Measurements from ENCODE around the gene RTP5. TPM values are rescaled to one million over a fixed set of nuclear protein-coding genes. Genes with fewer than 3 reads are reported as not detected.
"Not testable (repeated sequence)": the region's sequence is repeated elsewhere in the genome, so short reads cannot be mapped to it uniquely, and the experiment has no call there.

The RTP5 gene
- total and polyA plus RNA-seq, 2 donors = 0.66 to 3.7 TPM

DNA sequence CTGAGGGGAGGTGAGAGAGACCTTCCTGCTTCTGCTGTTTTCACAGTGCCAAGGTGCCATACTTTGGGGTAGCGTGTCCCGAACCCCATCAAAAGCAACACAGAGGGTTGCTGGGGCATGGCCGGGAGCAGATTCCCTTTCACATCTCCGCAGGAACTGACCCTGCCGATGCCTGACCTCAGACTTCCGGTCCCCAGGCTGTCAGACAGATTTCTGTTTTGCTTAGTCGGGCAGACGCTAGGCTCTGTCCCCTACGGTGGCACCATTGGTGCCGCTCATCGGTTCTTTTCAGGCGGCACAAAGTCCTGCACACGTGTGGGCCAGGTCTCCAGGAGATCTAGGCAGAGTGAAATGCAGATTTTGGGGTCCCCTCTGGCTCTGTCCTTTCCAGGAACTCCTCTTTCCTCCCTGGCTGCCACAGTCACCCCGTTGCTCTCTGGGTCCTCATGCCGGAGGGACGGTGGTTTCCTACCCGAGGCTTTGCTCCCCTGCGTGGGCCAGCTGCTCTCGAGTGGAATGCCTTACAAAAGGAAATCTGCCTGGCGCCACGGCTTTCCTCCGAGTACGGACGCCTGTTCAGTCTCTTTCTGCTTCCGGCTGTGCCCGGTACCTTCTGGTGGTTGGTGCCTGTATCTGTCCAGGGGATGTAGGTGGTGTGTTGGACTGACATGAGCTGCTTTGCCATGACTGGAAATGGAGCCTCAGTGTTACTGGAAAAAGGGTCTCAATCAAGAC lies 39.3 kb downstream of the RTP5 start:
- no peak for DNase-seq (ENCODE audit: low read depth in 6 of 9, low spot score in 9 of 9)
- H3K4me1 ChIP-seq (ENCODE audit: control insufficient read depth in 2 of 2, insufficient read depth in 2 of 2, low read length in 2 of 2) = peaks cover 0 to 2% of the 10 kb centered on the region in 2 donors
- no peaks in the 10 kb centered on the region for H3K27me3 ChIP-seq (ENCODE audit: control insufficient read depth in 2 of 2, insufficient read depth in 1 of 2, low read length in 1 of 2)
- 93% methylated on average over 26 of the region's 26 CpGs for WGBS
- H3K36me3 ChIP-seq (ENCODE audit: control insufficient read depth in 2 of 2, insufficient read depth in 2 of 2, low read length in 1 of 2) = peaks cover 0 to 11% of the 10 kb centered on the region in 2 donors
- peaks cover 0 to 3% of the 10 kb centered on the region in 2 donors for H3K9me3 ChIP-seq (ENCODE audit: control insufficient read depth in 2 of 2, insufficient read depth in 1 of 2, low read length in 1 of 2)
- no peak overlapping the region for H3K27ac ChIP-seq (ENCODE audit: low read depth in 1 of 2, low read length in 1 of 2)
- H3K4me3 ChIP-seq (ENCODE audit: low read length in 2 of 2) = no peak overlapping the region

DNA sequence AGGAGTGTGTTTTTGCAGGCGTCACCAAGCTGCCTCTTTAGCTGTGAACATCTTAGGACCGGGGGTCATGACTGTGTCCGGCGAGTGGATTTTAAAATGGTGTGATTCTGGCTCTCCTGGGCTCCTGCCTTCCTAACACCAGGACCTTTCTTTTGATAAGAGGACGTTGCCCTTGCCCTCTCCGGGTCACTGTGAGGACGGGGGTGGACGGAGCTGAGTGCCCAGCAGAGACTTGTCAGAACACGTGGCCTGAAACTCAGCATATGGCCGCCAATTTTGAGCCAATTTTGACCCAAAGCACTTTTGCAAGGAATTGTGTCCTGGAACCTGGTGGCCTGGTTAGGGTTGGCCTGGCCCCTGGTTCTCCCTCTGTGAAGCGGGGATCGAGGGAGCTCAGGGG lies 40.2 kb downstream of the RTP5 start:
- H3K36me3 ChIP-seq (ENCODE audit: control insufficient read depth in 2 of 2, insufficient read depth in 2 of 2, low read length in 1 of 2) = peaks cover 0 to 11% of the 10 kb centered on the region in 2 donors
- no peaks in the 10 kb centered on the region for H3K27me3 ChIP-seq (ENCODE audit: control insufficient read depth in 2 of 2, insufficient read depth in 1 of 2, low read length in 1 of 2)
- 97% methylated on average over 12 of the region's 12 CpGs for WGBS
- no peak overlapping the region for H3K4me3 ChIP-seq (ENCODE audit: low read length in 2 of 2)
- peaks cover 3 to 7% of the 10 kb centered on the region in 2 donors for H3K9me3 ChIP-seq (ENCODE audit: control insufficient read depth in 2 of 2, insufficient read depth in 1 of 2, low read length in 1 of 2)
- H3K4me1 ChIP-seq (ENCODE audit: control insufficient read depth in 2 of 2, insufficient read depth in 2 of 2, low read length in 2 of 2) = no peaks in the 10 kb centered on the region
- no peak overlapping the region for H3K27ac ChIP-seq (ENCODE audit: low read depth in 1 of 2, low read length in 1 of 2)
- DNase-seq (ENCODE audit: low read depth in 6 of 9, low spot score in 9 of 9) = no peak

DNA sequence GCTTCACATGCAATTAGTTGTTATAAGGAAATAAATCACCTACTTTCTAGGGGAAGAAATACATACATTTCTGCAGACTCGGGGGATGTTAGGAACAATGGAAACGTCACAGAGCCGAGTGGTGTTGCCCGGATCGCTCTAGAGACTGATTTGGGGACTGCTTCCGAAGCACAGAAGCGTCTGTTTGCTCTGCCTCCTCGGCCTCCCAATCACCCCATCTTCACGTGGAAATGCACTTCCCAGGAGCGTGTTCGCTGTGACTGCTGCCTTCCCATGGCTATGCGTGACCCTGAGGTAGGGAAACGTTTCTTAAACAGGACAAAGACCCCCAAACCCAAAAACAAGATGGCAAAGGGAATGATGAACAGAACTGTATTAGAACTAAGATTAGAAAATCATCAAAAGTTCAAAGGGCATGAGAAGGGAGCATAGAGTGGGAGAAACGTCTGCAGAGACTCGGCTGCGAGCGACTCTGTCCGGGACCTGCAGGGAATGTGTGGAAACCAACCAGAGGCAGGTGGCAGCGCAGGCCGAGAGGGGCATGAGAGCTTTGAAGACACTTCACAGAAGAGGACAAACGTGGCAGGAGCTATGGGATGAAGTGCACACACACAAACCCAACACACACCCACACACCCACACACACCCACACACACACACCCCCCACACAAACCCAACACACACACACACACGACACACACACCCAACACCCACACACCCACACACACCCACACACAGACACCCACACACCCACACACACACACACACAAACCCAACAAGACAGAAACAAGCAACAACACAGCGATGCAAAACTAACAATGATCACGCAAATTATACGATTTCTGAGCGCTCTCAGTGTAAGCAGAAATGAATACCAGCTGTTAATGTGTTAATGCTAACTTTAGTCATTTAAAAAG lies 41.3 kb downstream of the RTP5 start:
- Histone ChIP-seq H3K27ac (ENCODE audit: low read depth in 1 of 2, low read length in 1 of 2) (no peak overlapping the region), H3K4me1 (ENCODE audit: control insufficient read depth in 2 of 2, insufficient read depth in 2 of 2, low read length in 2 of 2) (no peaks in the 10 kb centered on the region), H3K27me3 (ENCODE audit: control insufficient read depth in 2 of 2, insufficient read depth in 1 of 2, low read length in 1 of 2) (no peaks in the 10 kb centered on the region), H3K36me3 (ENCODE audit: control insufficient read depth in 2 of 2, insufficient read depth in 2 of 2, low read length in 1 of 2) (peaks cover 0 to 11% of the 10 kb centered on the region in 2 donors), H3K9me3 (ENCODE audit: control insufficient read depth in 2 of 2, insufficient read depth in 1 of 2, low read length in 1 of 2) (peaks cover 3 to 8% of the 10 kb centered on the region in 2 donors), H3K4me3 (ENCODE audit: low read length in 2 of 2) (no peak overlapping the region)
- 99% methylated on average over 26 of the region's 26 CpGs for WGBS
- DNase-seq (ENCODE audit: low read depth in 6 of 9, low spot score in 9 of 9) = no peak

DNA sequence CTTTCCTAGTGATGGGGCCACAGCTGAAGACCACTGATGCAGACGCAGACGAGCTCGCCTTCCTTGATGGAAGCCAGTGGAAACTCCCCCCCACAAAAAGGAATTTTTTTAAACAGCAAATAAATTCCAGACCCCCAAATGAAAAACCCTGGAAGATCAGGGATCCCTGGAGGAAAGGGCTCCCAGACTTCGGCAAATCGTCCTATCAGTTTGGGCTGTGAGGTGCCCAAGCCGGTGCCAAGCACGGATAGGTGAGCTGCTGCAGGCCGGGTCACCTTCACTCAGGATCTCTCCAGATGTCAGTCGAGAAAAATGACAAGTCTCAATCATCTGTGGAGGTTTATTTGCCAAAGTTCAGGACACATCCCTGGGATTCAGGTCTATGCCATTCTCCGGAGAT lies 42.0 kb downstream of the RTP5 start:
- no peak overlapping the region for H3K4me3 ChIP-seq (ENCODE audit: low read length in 2 of 2)
- H3K27me3 ChIP-seq (ENCODE audit: control insufficient read depth in 2 of 2, insufficient read depth in 1 of 2, low read length in 1 of 2) = no peaks in the 10 kb centered on the region
- no peaks in the 10 kb centered on the region for H3K4me1 ChIP-seq (ENCODE audit: control insufficient read depth in 2 of 2, insufficient read depth in 2 of 2, low read length in 2 of 2)
- peaks cover 3 to 8% of the 10 kb centered on the region in 2 donors for H3K9me3 ChIP-seq (ENCODE audit: control insufficient read depth in 2 of 2, insufficient read depth in 1 of 2, low read length in 1 of 2)
- WGBS = over 99% methylated on average over 10 of the region's 10 CpGs
- no peak for DNase-seq (ENCODE audit: low read depth in 6 of 9, low spot score in 9 of 9)
- H3K36me3 ChIP-seq (ENCODE audit: control insufficient read depth in 2 of 2, insufficient read depth in 2 of 2, low read length in 1 of 2) = peaks cover 0 to 11% of the 10 kb centered on the region in 2 donors
- H3K27ac ChIP-seq (ENCODE audit: low read depth in 1 of 2, low read length in 1 of 2) = no peak overlapping the region

DNA sequence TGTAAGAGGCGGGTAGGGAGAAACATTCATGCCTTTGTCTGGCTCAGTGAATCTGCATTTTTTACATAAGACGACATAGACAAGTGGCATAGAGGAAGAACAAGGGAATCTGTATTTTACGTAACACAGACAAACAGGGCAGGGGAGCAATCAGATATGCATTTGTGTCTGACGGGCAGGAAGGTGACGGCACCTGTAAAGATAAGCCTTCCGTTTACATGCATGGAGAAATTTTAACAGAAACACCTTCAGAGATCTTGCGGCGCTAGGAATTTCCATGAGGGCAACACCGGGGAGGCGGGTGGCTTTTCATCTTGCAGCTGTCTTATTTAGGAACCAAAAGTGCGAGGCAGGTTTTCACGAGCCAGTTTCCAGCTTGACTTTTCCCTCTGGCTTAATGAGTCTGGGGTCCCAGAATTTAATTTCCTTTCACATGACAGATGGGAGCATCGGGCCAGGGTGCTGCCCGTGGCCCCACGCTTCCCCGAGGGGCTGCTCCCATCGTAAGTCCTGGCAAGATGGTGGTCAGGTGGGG lies 42.6 kb downstream of the RTP5 start:
- Histone ChIP-seq H3K4me3 (ENCODE audit: low read length in 2 of 2) (no peak overlapping the region), H3K4me1 (ENCODE audit: control insufficient read depth in 2 of 2, insufficient read depth in 2 of 2, low read length in 2 of 2) (no peaks in the 10 kb centered on the region), H3K27me3 (ENCODE audit: control insufficient read depth in 2 of 2, insufficient read depth in 1 of 2, low read length in 1 of 2) (no peaks in the 10 kb centered on the region), H3K9me3 (ENCODE audit: control insufficient read depth in 2 of 2, insufficient read depth in 1 of 2, low read length in 1 of 2) (peaks cover 3 to 8% of the 10 kb centered on the region in 2 donors), H3K27ac (ENCODE audit: low read depth in 1 of 2, low read length in 1 of 2) (no peak overlapping the region), H3K36me3 (ENCODE audit: control insufficient read depth in 2 of 2, insufficient read depth in 2 of 2, low read length in 1 of 2) (peaks cover 0 to 11% of the 10 kb centered on the region in 2 donors)
- WGBS = 98% methylated on average over 17 of the region's 17 CpGs
- DNase-seq (ENCODE audit: low read depth in 6 of 9, low spot score in 9 of 9) = no peak

DNA sequence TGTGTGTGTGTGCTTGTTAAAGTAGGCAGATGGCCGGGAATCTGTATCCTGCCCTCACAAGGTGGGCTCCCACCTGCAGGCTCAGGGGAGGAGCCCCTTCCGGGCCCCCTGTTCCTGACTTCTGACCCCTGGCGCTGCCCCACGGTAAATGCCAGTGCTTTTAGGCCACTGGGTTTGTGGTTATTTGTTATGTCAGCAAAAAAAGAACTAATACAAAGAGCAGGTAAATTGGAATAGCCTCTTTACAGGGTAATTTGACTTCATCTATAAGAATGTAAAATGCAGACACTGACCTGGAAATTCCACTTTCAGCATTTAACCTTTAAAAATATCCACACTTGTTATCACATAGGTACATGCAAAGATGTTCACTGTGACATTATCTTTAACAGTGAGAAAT lies 44.2 kb downstream of the RTP5 start:
- Histone ChIP-seq H3K4me1 (ENCODE audit: control insufficient read depth in 2 of 2, insufficient read depth in 2 of 2, low read length in 2 of 2) (no peaks in the 10 kb centered on the region), H3K4me3 (ENCODE audit: low read length in 2 of 2) (no peak overlapping the region), H3K27ac (ENCODE audit: low read depth in 1 of 2, low read length in 1 of 2) (no peak overlapping the region), H3K27me3 (ENCODE audit: control insufficient read depth in 2 of 2, insufficient read depth in 1 of 2, low read length in 1 of 2) (no peaks in the 10 kb centered on the region), H3K36me3 (ENCODE audit: control insufficient read depth in 2 of 2, insufficient read depth in 2 of 2, low read length in 1 of 2) (peaks cover 0 to 11% of the 10 kb centered on the region in 2 donors), H3K9me3 (ENCODE audit: control insufficient read depth in 2 of 2, insufficient read depth in 1 of 2, low read length in 1 of 2) (peaks cover 3 to 8% of the 10 kb centered on the region in 2 donors)
- DNase-seq (ENCODE audit: low read depth in 6 of 9, low spot score in 9 of 9) = no peak
- 98% methylated on average over 4 of the region's 4 CpGs for WGBS

DNA sequence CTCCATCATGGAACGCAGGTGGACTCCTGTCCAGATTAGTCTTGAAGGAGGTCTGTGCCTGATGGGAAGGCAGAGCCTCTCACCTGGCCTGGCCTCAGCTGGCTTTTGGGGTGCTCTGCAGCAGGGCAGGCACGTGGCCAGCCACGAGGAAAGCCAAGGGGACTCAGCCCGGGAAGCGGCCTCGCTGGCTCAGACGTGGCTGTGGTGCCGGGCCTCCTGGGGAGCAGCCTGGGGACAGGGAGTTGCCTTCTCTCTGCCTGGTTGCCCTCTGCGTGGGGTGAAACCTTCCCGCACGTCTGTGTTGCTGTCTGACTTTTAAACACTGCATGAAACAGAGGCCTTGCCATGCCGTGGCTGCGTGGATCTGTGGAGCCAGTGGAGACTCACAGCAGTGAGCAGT lies 45.0 kb downstream of the RTP5 start:
- DNase-seq (ENCODE audit: low read depth in 6 of 9, low spot score in 9 of 9) = no peak
- Histone ChIP-seq H3K9me3 (ENCODE audit: control insufficient read depth in 2 of 2, insufficient read depth in 1 of 2, low read length in 1 of 2) (peaks cover 3 to 8% of the 10 kb centered on the region in 2 donors), H3K27ac (ENCODE audit: low read depth in 1 of 2, low read length in 1 of 2) (no peak overlapping the region), H3K36me3 (ENCODE audit: control insufficient read depth in 2 of 2, insufficient read depth in 2 of 2, low read length in 1 of 2) (peaks cover 0 to 11% of the 10 kb centered on the region in 2 donors), H3K27me3 (ENCODE audit: control insufficient read depth in 2 of 2, insufficient read depth in 1 of 2, low read length in 1 of 2) (no peaks in the 10 kb centered on the region), H3K4me1 (ENCODE audit: control insufficient read depth in 2 of 2, insufficient read depth in 2 of 2, low read length in 2 of 2) (no peaks in the 10 kb centered on the region), H3K4me3 (ENCODE audit: low read length in 2 of 2) (no peak overlapping the region)
- 98% methylated on average over 13 of the region's 13 CpGs for whole genome bisulfite sequencing

DNA sequence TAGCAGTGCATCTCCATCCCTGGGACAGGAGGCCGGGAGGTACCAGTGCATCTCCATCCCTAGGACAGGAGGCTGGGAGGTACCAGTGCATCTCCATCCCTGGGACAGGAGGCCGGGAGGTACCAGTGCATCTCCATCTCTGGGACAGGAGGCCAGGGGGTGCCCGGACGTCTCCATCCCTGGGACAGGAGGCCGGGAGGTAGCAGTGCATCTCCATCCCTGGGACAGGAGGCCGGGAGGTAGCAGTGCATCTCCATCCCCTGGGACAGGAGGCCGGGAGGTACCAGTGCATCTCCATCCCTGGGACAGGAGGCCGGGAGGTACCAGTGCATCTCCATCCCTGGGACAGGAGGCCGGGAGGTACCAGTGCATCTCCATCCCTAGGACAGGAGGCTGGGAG lies 52.1 kb downstream of the RTP5 start:
- not testable (repeated sequence) for H3K9me3 ChIP-seq (ENCODE audit: control insufficient read depth in 2 of 2, insufficient read depth in 1 of 2, low read length in 1 of 2); H3K27ac ChIP-seq (ENCODE audit: low read depth in 1 of 2, low read length in 1 of 2); H3K4me1 ChIP-seq (ENCODE audit: control insufficient read depth in 2 of 2, insufficient read depth in 2 of 2, low read length in 2 of 2); H3K4me3 ChIP-seq (ENCODE audit: low read length in 2 of 2); DNase-seq (ENCODE audit: low read depth in 6 of 9, low spot score in 9 of 9); H3K27me3 ChIP-seq (ENCODE audit: control insufficient read depth in 2 of 2, insufficient read depth in 1 of 2, low read length in 1 of 2); H3K36me3 ChIP-seq (ENCODE audit: control insufficient read depth in 2 of 2, insufficient read depth in 2 of 2, low read length in 1 of 2)
- WGBS = 97% methylated on average over 9 of the region's 9 CpGs

DNA sequence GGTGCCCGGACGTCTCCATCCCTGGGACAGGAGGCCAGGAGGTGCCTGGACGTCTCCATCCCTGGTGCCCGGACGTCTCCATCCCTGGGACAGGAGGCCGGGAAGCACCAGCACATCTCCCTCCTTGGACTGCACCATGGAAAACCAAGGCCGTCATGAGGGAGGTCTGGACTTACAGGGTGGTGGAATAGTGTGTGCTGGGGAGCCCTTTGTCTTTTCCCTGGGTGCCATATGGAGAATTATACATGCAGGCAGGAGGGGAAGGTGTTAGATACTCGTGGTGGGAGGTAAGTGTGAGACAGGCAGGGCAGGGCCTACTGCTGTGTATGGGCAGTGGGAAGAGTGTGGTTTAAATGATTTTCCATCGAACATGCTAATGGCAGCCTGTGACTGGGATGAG lies 52.9 kb downstream of the RTP5 start:
- DNase-seq (ENCODE audit: low read depth in 6 of 9, low spot score in 9 of 9) = no peak
- Histone ChIP-seq H3K4me1 (ENCODE audit: control insufficient read depth in 2 of 2, insufficient read depth in 2 of 2, low read length in 2 of 2) (peaks cover 0 to 11% of the 10 kb centered on the region in 2 donors), H3K4me3 (ENCODE audit: low read length in 2 of 2) (no peak overlapping the region), H3K9me3 (ENCODE audit: control insufficient read depth in 2 of 2, insufficient read depth in 1 of 2, low read length in 1 of 2) (no peaks in the 10 kb centered on the region), H3K27me3 (ENCODE audit: control insufficient read depth in 2 of 2, insufficient read depth in 1 of 2, low read length in 1 of 2) (no peaks in the 10 kb centered on the region), H3K27ac (ENCODE audit: low read depth in 1 of 2, low read length in 1 of 2) (no peak overlapping the region), H3K36me3 (ENCODE audit: control insufficient read depth in 2 of 2, insufficient read depth in 2 of 2, low read length in 1 of 2) (no peaks in the 10 kb centered on the region)
- 97% methylated on average over 9 of the region's 9 CpGs for WGBS

Data from thymus (tissue), 11 donors.